ENCODE measurements around the gene N4BP3.

- TF ChIP-seq CTCF (IDR thresholded peaks at IDR 0.05), result no peak
- no peak for TF ChIP-seq POLR2A (IDR thresholded peaks at IDR 0.05)
These were observed 38.9 kb upstream of the N4BP3 start for GRCh38 chr5:178074266-178074952.
